Measurements from ENCODE around the gene TNS1.

Gene TNS1

DNA sequence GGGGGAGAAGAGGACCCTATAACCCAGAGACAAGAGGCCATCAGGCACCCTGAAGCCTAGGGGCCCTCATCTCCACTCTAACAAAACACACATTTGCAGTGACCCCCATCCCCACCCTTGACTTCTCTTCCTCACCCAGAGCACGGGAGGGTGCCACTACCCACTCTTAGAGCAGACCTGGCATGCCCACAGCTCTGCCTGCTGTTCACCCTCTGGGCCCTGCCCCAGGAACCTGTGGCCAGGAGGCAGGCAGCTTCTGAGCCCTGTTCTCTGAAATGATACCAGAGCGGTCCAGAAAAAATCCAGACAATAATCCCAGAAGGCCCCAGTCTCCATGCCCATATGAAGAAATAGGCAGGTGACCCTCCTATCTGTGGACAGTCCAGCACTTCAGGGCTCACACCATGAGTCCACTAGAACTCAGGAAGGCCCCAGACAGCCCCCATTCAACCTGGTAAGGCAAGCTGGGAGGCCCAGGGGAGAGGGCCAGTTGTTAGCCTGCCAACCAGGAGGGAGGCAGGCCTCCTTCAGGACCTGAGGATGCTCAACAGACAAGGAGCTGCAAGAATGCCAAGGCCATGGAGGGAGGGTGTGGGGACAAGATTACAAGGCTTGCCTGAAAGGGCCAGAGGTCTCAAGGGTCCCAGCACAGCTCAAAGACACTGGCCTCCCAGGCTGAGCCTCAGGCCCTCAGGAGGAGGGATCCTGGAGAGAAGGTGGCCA is 75.0 kb downstream of the TNS1 start:
- no peak overlapping the region for H3K4me3 ChIP-seq (ENCODE audit: low read depth, low read length)
- DNase-seq (ENCODE audit: low read depth), result no peak
- TF ChIP-seq, protein P1, sequence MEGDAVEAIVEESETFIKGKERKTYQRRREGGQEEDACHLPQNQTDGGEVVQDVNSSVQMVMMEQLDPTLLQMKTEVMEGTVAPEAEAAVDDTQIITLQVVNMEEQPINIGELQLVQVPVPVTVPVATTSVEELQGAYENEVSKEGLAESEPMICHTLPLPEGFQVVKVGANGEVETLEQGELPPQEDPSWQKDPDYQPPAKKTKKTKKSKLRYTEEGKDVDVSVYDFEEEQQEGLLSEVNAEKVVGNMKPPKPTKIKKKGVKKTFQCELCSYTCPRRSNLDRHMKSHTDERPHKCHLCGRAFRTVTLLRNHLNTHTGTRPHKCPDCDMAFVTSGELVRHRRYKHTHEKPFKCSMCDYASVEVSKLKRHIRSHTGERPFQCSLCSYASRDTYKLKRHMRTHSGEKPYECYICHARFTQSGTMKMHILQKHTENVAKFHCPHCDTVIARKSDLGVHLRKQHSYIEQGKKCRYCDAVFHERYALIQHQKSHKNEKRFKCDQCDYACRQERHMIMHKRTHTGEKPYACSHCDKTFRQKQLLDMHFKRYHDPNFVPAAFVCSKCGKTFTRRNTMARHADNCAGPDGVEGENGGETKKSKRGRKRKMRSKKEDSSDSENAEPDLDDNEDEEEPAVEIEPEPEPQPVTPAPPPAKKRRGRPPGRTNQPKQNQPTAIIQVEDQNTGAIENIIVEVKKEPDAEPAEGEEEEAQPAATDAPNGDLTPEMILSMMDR (IDR thresholded peaks at IDR 0.05; ENCODE audit: insufficient read depth, low read depth, low read length, missing control alignments), result no peak

DNA sequence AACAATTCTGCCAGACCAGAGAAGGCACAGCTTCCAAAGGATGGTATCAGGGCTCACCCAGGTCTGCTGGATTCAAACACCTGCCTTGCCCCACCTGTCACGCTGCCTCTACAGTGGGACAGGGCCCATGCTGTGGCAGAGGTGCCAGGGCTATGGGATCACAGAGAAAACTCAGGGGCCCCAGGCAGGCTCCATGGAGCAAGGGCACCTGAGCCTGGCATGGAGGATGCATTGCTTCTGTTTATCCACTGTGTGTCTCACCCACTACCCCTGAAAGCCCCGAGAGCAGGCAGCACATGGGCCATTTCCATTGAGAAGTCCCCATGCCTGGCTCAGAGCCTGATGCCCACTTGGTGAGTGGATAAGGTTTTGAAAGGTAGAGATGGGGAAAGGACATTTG is 76.0 kb downstream of the TNS1 start:
- DNase-seq (ENCODE audit: low read depth), result no peak
- TF ChIP-seq, protein P1 (IDR thresholded peaks at IDR 0.05; ENCODE audit: insufficient read depth, low read depth, low read length, missing control alignments), result no peak
- no peak overlapping the region for H3K4me3 ChIP-seq (ENCODE audit: low read depth, low read length)

DNA sequence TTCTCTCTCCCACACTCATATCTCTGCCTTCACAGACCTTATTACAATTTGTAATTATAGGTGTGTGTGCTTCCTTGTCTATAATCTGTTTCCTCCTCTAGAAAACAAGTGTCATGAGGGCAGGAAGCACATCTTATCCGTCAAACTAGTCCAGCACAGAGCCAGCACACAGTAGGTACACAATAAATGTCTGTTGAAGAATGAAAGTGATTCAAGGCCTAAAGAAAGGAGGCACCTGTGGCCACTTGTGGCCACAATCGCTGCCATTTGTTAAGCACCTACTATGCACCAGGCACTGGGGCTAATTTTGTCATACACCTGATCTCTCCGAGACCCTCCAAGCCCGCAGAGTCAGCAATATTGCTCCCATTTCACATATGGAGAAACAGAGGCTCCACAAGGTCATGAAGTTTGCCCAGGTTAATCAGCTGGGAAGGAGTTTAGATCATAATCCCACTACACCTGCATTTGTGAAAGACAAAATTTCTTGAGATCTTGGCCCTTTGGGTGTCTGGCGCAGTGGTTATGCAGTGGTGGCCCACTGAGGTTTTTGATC is 78.4 kb downstream of the TNS1 start:
- no peak overlapping the region for H3K4me3 ChIP-seq (ENCODE audit: low read depth, low read length)
- TF ChIP-seq, protein P1 (IDR thresholded peaks at IDR 0.05; ENCODE audit: insufficient read depth, low read depth, low read length, missing control alignments), result no peak
- DNase-seq (ENCODE audit: low read depth), result no peak

DNA sequence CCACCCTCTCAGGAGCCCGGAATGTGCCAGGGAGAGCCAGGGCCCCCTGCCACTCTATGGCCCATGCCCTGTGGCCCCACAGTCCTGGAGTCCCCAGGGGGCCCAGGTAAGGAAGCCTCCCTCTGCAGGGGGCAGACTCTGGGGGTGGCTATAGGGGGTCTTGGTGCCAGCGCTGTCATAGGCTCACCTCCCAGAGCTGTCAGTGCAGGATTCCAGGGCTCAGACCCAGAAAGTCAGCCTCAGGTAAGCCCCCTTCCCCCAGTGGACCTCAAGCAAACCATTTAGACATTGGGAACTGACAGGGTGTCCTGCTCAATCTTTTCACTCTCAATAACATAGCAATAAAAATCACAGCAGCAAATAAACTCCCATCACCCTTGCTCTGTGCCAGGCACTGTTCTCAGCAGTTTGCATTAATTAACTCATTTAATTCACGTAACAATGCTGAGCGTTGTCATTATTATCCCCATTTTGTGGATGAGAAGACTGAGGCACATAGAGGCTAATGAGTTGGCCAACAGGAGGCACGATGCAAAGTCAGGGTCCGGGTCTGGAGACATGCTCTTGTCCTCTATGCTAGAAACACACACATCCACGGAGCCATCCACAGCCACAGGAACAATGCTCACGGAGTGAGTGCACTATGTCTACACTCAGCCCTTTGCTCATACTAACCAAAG is 79.6 kb downstream of the TNS1 start:
- DNase-seq (ENCODE audit: low read depth), result no peak
- TF ChIP-seq, protein P1 (IDR thresholded peaks at IDR 0.05; ENCODE audit: insufficient read depth, low read depth, low read length, missing control alignments), result no peak

DNA sequence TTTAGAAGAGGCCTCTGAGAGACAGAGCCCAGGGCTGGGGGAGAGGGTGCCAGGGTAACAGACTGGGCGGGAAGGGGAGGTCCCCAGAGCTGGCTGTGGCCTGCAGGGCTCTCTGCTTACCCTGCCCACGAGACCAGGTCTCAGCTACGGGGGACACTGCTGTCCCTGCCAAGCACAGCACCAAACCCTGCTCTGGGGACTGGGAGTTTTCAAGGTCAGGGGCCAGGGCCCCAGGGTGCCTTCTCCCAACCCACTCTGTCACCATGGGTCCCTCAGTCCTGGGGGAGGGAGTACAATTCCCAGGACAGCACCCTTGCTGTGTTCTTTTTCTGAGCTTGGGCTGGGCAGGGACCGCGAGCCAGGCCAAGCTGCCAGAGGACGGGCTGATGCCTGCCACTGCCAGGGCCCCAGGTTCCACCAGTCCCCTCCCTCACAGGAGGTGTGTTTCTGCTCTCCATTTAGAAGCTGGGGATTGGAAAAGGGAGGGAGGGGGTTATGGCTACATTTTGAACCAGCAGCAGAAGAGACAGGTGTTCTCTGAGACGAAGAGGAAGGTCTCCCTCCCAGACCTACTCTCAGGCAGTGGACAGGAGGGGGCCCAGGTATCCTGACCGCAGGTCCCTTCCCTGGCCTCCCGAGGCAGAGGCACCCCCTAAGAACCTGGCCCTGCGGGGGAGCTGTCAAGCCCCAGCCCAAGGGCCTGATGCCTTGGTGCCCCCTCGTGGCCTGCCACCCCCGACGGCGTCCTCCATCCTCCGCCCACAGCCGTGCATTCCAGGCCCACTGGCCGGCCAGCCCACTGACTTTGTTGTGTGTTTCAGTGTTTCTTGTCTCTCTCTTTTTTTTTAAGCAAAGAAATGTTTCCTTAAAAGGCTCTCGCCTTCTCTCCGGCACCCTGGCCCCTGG is 80.4 kb downstream of the TNS1 start:
- TF ChIP-seq, protein P1 (IDR thresholded peaks at IDR 0.05; ENCODE audit: insufficient read depth, low read depth, low read length, missing control alignments), result no peak
- no peak overlapping the region for H3K4me3 ChIP-seq (ENCODE audit: low read depth, low read length)
- DNase-seq (ENCODE audit: low read depth), result no peak

More for the DNA sequence above, 79.6 kb downstream of the TNS1 start:
- H3K4me3 ChIP-seq (ENCODE audit: low read depth, low read length), result no peak overlapping the region

DNA sequence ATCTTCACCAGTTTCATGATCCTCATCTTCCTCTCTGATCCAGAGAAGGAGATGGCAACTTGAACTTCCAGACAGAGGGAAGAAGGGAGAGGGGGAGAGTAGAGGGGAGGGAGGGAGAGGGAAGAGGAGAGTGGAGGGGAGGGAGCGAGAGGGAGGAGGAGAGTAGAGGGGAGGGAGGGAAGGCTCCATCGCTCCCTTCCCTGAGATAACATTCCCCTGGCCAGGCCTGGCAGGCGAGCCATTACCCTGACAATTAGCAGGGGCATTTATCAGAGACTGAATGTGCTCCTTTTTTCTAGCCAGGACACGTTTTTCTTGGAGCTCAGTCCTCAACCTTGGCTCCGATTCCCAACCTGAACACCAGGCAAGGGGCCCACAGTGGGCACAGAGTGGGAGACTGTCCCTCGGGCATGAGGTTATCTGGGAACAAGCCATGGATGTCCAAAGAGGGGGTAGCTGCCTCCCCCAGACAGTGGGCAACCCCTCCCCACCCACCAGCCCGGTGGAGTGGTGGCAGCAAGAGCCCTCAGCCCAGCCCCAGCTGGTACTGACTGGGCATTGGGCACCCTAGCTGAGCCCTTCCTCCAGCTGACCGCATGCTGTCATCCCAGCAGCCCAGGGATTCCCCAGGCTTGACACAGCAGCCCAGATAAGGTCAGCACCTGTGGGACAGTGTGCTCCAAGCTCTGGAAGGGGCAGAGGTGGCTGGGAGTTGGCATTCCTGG is 81.8 kb downstream of the TNS1 start:
- TF ChIP-seq, protein P1 (IDR thresholded peaks at IDR 0.05; ENCODE audit: insufficient read depth, low read depth, low read length, missing control alignments), result no peak

More for the DNA sequence above, 81.8 kb downstream of the TNS1 start:
- no peak for DNase-seq (ENCODE audit: low read depth)
- no peak overlapping the region for H3K4me3 ChIP-seq (ENCODE audit: low read depth, low read length)

Measured in GM12865 (cell line).